HG02884 (cell line): ENCODE measurements around the gene MGME1.
"Not testable (repeated sequence)": the region's sequence is repeated elsewhere in the genome, so short reads cannot be mapped to it uniquely, and the experiment has no call there.

Experiments
- ATAC-seq: cut with Tn5 transposase; IDR thresholded peaks from one replicate; pipeline ENCODE4 v1.9.1; 2021; ENCODE audit warnings: mild to moderate bottlenecking, moderate library complexity; ENCODE audit not compliant: unreplicated experiment

MGME1 gene

DNA sequence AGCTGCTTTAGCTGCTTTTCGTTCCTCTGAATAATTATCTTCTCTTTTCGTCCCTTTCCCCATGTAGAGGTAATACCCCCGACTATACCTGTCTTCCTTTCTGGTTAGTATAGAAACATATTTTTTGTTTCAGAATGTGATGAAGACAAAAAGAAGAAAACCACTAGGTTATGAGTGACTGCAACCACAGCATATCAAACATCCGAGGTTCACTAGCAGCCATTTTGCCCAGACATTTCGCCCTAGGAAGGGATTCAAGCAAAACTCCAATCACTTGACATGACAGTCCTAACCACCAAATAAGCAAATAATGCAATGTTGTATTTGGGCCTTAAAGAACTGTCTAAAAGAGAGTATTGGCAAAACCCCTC, 9.6 kb upstream of the MGME1 start:
- ATAC-seq = no peak

DNA sequence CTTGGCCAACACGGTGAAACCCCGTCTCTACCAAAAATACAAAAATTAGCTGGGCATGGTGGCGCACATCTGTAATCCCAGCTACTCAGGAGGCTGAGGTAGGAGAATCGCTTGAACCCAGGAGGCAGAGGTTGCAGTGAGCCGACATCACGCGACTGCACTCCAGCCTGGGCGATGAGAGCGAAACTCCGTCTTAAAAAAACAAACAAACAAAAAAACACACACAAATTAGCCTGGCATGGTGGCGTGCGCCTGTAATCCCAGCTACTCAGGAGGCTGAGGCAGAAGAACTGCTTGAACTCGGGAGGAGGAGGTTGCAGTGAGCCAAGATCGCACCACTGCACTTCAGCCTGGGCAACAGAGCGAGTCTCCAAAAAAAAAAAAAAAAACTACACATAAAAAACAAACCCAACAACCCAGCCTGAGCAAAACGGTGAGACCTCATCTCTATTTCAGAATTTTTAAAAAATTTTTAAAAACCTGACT, 8.4 kb upstream of the MGME1 start:
- ATAC-seq = not testable (repeated sequence)

DNA sequence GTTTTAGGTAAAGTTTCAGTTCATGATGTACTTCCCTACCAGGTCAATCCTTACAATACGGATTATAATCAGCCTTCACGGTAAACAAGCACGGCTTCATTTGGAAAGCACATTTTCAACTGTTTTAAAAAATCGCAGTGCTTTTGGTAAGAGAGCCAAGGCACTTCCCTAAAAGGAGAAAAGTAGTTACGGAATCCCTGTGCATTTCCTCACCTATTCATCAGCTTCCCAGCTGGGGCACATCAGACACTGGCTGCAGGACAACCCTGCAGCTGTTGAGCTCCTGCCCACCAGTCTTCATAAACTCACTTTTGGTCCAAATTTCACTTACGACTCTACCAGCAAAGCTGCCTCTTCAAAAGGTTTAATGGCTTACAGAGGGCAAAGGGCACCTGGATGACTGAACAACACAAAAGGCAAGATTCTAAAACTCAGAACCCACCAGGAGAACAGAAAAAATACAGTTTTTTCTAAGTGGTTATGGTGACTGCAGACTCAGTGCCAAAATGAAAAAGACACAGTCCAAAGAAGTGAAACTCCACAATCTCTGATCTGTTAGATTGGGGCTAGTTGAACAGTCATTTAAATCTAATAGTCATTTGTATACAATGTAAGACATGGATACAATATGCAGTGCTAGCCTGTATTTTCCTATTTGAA, 7.8 kb upstream of the MGME1 start:
- ATAC-seq = no peak

DNA sequence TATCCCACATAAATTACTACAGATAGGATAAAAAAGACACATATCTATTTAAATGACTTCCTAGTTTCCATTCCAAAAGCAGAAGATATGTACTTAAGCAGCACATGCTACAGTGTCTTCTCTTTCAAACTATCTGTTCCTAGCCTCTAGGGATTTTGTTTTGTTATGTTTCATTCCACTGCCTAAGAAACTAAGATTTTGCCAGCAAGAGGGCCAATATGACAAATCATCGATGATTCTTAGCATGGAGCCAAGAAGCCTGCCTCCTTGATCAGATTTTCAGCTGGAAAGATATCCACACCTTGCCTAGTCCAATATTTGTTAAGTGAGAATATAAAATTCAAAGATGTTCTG, 7.3 kb upstream of the MGME1 start:
- no peak for ATAC-seq

DNA sequence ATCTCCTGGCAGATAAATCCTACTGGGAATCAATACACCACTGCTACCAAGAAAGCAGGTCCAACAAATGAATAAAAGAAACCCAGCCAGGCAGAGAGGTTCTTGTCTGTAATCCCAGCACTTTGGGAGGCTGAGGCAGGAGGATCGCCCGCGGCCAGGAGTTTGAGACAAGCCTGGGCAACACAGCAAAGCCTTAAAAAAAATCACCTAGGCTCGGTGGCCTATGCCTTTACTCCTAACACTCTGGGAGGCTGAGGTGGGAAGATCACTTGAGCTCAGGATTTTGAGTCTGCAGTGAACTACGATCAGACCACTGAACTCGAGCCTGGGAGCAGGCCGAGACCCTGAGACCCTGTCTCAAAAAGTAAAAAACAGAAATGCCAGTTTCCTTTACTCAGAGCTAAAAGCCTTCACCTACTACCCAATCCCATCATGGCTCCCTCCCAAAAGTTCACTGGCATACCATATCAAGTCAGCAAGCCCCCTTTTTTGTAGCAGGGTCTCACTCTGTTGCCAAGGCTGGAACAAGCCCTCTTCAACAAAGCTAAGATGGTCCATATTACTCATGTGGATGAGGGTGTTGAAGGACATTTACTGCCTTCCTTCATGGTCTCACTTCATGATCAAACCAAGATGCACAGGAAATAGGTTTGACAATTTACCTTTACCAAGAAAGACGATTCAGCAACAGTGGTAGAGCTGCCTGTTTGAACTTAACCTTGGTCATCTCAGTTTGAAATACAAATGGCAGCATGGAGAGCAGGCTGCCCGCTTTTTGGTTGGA, 5.5 kb upstream of the MGME1 start:
- ATAC-seq = no peak

DNA sequence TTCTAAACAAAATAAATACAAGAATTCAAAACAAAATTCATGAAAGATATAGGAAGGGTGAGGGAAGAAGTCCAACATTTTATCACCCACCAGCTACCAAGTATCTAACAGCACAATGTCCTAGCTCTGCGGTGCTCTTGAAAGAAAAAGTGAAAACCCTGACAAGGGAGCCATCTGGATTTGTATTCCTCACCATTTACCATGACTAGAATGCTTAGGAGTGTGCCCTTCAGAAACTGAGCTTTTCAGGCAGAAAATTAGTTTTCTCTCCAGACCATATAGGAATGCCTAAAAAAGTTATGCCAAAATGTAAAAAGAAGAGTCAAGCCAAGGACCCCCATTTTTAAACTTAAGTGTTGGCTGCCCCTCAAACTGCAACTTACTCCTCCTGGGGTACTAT, 4.7 kb upstream of the MGME1 start:
- ATAC-seq = no peak

DNA sequence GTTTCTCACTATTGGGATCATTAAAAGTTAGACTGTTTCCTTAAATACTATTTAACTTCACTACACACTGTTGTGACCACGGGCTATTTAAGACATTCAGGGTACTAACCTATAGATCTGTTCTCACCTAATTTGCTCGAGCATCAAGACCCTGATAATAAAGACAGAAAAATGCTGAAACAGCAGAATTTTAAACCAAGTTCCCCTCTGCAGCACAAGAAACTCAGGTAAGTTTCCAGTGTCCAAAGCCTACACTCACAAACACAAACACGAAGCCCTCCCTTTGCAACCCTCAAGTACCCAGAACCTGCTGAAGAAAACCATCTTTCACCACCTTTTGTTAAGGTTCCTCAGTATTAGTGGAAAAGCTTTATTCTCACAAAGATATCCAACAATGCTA, 4.2 kb upstream of the MGME1 start:
- ATAC-seq = no peak

DNA sequence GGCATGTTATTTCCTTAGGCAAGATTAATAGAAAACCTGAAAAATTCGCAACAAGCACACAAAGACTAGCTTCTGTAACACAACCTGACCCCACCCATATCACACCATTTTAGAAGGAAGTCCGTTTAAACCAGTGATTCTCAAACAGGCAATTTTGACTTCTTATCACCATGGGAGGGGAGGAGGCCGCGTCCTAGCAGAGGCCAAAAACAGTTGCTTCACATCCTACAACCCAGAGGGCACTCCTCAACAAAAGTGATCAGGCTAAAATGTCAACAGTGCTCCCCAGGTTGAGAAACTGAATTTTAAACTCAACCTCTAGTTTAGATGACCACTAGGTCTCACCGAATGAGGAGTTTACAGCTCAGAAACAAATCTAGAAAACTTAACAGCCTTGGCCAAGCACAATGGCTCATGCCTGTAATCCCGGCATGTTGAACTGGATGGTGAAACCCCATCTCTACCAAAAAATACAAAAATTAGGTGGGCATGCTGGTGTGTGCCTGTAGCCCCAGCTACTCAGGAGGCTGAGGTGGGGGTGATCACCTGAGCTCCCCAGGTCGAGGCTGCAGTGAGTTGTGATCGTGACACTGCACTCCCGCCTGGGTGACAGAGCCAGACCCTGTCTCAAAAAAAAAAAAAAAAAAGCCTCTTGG, 3.6 kb upstream of the MGME1 start:
- no peak for ATAC-seq

DNA sequence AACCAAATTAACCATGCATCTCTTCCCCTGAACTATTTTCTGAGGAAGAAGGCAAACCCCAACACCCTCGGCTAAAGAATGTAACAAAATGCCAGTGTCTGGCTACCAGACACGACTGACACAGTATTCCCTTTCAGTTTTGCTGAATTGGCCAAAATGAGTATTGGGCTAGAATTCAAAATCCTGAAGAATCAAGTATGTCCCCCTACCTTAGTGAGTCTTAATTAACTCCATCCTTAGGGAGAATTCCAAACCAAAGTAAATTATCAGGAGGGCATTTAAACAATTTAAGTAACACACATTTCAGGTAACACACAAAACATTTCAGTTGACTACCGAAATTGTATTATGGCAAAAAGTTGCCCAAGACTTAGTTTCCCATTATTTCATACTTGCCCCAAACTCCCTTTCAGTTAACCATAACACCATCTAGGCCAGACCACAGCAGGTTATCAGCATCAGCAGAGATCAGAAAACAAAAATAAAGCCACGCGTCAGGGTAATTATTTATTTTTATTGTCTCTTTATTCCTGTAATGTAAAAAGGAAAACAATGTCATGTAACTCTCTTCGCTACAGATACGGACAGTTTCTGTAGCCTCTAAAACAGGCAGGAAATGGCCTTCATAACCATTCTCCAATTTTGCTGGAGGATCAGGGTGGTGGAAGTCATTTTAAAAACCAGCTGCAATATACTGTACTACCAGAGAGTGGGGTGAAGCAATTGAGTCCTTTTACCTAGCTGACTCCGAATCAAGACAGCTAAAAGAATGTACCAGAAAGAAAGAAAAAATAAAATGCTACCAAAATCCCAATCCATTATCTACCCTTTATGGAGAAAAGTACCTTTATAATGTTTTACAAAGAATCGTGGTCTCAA, 2.1 kb upstream of the MGME1 start:
- ATAC-seq = no peak

DNA sequence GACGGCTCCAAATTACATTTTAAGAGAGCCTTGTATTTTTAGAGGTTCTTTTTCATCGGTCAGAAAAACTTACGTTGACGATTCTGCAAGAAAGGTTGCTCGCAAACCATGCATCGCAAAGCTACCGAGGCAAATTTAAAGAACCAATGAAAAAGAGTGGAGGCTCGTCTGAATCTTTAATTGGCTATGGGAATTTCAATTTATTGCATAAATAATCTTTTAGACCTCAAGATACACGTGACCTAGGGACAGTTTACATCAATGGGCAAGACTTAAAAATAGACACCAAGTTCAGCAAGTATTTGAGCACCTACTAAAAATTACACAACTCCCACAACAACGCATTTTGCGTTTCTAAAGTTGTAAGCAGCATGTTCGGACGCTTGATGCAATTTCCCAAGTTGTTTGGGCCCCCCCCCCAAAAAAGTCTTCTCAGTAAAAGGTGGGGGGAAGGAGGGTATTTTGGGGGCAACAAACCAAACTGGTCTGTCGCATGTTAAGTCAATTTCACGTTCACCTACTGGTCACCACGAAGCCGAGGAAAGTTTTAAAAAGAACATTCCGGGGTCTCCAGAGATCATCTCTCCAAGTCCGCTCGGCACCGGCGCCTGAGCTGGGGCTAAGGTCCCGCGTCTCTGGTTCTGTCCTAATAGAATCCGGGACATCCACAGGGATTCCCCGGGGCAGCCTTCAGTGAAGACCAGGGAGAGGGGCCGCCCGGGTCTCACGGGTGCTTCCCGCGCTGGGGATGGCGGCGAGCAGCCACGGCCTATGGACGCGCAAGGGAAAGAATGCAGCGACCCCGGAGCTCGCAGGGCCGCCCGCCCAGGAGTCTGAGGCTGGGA, 1.1 kb upstream of the MGME1 start:
- no peak for ATAC-seq

DNA sequence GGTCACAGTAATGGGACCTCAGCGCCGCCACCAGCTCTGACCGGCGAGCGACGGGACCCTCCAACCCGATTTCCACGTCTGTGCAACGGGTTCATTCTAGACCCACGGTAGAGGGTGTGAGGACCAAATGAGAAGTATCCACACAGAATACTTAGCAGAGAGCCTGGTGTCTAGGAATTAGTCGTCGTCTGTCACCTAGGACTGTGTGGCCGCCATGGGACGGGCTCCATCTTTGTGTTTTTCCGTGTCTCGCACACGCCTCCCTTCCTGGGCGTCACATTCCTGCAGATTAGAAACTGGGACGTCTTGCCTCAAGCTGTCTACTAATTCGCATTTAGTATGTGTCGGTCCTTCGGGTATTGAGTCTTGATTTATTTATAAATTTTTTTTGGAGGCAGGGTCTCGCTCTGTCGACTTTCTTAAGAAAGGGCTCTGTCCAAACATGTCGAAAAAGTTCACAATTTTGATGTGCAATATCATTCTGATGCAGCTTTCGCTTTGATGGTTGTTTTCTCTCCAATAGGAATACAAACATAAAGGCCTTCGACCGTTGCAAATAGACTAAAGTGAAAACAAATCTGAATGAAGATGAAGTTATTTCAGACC, 563 bp downstream of the MGME1 start:
- no peak for ATAC-seq

DNA sequence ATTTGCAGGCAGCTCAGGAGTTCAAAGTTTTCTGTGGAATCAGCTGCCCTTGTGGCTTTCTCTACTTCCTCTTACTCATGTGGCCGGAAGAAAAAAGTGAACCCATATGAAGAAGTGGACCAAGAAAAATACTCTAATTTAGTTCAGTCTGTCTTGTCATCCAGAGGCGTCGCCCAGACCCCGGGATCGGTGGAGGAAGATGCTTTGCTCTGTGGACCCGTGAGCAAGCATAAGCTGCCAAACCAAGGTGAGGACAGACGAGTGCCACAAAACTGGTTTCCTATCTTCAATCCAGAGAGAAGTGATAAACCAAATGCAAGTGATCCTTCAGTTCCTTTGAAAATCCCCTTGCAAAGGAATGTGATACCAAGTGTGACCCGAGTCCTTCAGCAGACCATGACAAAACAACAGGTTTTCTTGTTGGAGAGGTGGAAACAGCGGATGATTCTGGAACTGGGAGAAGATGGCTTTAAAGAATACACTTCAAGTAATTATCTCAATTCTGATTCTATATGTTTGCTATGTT, 1.1 kb downstream of the MGME1 start:
- no peak for ATAC-seq

DNA sequence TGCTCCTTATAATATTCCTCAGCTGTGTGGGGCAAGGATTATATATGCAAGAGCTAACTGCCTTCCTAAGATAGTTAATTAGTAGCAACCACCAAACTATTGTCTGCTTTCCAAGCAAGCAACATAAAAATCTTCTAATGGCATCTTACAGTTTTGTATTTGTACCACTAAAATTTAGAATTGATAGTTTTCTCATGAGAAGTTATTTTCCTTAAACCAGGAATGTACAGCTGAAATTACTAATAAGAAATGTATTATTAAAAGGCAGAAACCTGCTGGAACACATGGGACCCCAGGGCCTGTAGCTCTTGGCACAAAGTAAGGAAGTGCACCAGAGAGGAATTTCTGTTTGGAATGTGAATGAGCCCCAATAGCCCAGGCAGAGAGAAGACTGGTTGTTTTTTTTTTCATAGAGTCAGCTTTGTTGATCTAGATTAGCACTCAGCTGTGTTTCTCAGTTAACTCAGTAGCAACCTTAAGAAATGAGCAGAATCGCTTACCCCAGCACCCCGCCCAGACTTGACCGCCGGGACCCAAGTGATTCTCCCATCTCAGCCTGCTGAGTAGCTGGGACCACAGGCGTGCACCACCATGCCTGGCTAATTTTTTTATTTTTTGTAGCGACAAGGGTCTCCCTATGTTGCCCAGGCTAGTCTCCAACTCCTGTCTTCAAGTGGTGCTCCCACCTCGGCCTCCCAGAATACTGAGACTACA, 2.6 kb downstream of the MGME1 start:
- no peak for ATAC-seq

DNA sequence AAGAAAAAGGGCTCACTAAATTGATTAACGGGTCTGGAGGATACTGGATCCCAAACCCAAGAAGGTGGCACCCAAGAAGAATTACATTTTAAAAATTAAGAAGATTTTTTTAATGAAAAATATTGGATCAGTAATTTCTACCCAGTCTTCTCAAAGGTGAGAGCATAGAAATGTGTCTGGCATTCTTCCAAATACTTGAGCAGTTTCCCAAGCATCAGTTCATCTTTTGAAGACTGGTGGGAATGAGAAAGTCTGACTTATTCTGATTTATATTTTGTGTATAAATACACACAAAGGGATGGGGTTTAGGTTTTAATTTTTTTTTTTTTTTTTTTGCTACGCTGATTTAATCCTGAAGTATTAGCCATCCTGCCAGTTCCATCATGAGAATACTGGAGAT, 3.3 kb downstream of the MGME1 start:
- ATAC-seq = no peak

DNA sequence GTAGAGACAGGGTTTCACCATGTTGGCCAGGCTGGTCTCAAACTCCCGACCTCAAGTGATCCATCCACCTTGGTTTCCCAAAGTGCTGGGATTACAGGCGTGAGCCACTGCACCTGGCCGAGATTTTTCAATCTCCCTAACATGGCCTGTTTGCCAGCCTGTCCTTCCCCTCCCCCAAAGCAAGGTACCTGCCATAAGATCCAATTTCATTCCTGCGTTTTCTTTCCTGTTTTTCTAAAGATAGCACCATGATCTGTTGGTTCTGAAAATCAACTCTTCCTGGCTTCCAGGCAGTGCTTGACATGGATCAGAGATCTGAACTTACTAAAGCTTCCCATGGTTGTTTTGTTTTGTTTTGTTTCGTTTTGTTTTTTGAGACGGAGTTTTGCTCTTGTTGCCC, 7.5 kb downstream of the MGME1 start:
- ATAC-seq = no peak

DNA sequence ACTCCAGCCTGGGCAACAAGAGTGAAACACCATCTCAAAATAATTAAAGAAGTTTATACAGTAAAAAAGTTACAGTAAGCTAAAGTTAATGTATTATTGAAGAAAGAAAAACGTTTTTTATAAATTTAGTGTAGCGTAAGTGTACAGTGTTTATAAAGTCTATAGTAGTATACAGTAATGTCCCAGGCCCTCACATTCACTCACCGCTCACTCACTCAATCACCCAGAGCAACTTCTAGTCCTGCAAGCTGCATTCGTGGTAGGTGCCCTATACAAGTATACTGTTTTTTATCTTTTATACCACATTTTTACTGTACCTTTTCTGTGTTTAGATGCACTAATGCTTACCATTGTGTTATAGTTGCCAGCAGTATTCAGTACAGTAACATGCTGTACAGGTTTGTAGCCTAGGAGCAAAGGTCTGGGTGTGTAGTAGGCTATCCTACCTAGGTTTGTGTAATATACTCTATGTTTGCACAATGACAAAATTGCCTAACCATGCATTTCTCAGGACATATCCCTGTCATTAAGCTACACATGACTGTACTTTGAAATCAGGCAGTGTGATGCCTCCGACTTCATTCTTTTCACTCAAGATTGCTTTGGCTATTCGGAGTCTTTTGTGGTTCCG, 16.7 kb downstream of the MGME1 start:
- no peak for ATAC-seq

DNA sequence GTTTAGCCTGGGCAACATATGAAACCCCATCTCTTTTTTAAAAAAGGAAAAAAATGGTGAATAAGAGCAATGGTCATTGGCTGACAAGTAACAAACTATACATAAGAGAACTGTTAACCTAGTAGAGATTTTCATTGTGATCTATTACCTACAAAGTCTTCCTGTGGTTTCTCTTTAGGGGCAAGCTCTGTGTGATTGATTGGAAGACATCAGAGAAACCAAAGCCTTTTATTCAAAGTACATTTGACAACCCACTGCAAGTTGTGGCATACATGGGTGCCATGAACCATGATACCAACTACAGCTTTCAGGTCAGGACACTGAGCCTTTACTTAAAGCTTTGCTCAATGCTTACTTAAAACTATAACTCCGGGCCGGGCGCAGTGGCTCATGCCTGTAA, 19.2 kb downstream of the MGME1 start:
- ATAC-seq = no peak

DNA sequence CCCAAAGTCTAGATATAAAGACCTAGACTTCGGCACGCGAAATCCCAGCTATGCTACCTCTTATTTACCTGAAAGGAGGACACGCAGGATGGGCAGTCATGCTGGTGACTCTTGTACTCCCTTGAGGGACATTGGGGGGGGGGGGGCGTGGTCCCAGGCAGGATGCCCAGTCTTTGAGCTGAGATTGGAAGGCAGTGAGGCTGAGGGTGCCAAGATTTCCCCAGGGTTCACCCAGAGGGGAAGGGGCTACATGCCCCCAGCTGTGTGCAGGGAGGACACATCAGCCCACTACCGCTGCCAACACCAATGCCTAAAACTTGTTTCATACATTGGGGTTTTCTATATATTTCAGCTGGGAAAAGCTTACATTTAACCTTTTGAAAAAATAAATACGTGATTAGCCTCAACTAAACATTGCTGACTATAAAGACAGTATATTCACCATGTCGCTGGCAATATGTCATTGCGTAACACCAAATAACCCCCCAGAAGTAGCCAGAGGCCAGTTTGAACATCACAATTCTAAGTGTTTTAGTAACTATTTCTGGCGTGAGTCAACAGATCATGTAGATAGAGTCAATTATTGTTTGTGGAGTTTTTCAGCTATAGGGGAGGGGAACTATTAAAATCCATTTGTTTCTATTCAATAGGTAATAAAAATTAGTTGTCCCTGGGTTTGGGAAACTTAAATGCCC, 21.6 kb downstream of the MGME1 start:
- ATAC-seq = no peak
